ENCODE data around the gene TRAK1. TPM values are rescaled to one million over a fixed set of nuclear protein-coding genes. Genes with fewer than 3 reads are reported as not detected.

The TRAK1 gene
- total RNA-seq, 1 experiment from 2014 or later: 41.0 TPM

DNA sequence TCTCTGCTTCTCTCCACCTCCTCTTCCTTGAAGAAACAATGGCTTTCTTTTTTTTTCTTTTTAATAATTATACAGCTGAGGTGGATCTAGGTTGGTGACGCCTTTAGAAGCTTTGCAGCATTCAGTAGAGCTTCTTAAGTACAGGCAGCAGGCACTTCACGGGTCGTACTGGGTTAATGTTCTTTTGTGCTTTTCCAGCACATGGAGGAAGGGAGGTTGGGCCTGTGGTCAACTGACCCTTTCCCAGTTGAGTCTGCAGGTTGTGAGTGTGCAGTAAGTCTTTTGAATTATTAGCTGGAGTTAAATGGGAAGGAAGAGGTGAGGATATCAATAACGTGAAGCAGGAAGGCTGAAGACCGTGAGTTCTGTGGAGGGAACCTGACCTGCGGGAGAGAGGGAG lies 7.0 kb downstream of the TRAK1 start:
- Mint-ChIP-seq H3K27ac (peak overlapping the region; percentile 93), H3K36me3 (peaks cover 5% of the 10 kb centered on the region), H3K27me3 (ENCODE audit: low read depth) (no peaks in the 10 kb centered on the region), H3K4me3 (no peak overlapping the region), H3K4me1 (peaks cover 42% of the 10 kb centered on the region), H3K9me3 (no peaks in the 10 kb centered on the region)
- ChIA-PET POLR2A (interaction anchor here (1.2 kb wide), 1 partner anchor 73 kb away, joined by 3 read pairs; no protein-coding TSS in a partner anchor), CTCF (interaction anchor here (0.7 to 4.6 kb wide), 7 partner anchors 45 to 296 kb away, joined by 3 to 46 read pairs (median 7); no protein-coding TSS in a partner anchor)
- TF ChIP-seq, protein P1, sequence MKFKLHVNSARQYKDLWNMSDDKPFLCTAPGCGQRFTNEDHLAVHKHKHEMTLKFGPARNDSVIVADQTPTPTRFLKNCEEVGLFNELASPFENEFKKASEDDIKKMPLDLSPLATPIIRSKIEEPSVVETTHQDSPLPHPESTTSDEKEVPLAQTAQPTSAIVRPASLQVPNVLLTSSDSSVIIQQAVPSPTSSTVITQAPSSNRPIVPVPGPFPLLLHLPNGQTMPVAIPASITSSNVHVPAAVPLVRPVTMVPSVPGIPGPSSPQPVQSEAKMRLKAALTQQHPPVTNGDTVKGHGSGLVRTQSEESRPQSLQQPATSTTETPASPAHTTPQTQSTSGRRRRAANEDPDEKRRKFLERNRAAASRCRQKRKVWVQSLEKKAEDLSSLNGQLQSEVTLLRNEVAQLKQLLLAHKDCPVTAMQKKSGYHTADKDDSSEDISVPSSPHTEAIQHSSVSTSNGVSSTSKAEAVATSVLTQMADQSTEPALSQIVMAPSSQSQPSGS (CRISPR knock-in tag; IDR thresholded peaks at IDR 0.05; ENCODE audit: borderline replicate concordance, low read depth): no peak
- TF ChIP-seq TCF7 (CRISPR knock-in tag; IDR thresholded peaks at IDR 0.05; ENCODE audit: low read depth) (no peak), NFATC4 (CRISPR knock-in tag; IDR thresholded peaks at IDR 0.05) (no peak), ZNF121 (CRISPR knock-in tag; IDR thresholded peaks at IDR 0.05) (no peak), CBFB (CRISPR knock-in tag; IDR thresholded peaks at IDR 0.05; ENCODE audit: low read depth) (no peak), MXD4 (CRISPR knock-in tag; IDR thresholded peaks at IDR 0.05; ENCODE audit: borderline replicate concordance) (no peak), ZNF396 (CRISPR knock-in tag; IDR thresholded peaks at IDR 0.05; ENCODE audit: borderline replicate concordance) (no peak), JUN (CRISPR knock-in tag; IDR thresholded peaks at IDR 0.05) (no peak), SMAD3 (CRISPR knock-in tag; IDR thresholded peaks at IDR 0.05; ENCODE audit: borderline replicate concordance) (no peak)
- TF ChIP-seq, protein P2, sequence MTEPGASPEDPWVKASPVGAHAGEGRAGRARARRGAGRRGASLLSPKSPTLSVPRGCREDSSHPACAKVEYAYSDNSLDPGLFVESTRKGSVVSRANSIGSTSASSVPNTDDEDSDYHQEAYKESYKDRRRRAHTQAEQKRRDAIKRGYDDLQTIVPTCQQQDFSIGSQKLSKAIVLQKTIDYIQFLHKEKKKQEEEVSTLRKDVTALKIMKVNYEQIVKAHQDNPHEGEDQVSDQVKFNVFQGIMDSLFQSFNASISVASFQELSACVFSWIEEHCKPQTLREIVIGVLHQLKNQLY (CRISPR knock-in tag; IDR thresholded peaks at IDR 0.05): no peak
- TF ChIP-seq, protein P3, sequence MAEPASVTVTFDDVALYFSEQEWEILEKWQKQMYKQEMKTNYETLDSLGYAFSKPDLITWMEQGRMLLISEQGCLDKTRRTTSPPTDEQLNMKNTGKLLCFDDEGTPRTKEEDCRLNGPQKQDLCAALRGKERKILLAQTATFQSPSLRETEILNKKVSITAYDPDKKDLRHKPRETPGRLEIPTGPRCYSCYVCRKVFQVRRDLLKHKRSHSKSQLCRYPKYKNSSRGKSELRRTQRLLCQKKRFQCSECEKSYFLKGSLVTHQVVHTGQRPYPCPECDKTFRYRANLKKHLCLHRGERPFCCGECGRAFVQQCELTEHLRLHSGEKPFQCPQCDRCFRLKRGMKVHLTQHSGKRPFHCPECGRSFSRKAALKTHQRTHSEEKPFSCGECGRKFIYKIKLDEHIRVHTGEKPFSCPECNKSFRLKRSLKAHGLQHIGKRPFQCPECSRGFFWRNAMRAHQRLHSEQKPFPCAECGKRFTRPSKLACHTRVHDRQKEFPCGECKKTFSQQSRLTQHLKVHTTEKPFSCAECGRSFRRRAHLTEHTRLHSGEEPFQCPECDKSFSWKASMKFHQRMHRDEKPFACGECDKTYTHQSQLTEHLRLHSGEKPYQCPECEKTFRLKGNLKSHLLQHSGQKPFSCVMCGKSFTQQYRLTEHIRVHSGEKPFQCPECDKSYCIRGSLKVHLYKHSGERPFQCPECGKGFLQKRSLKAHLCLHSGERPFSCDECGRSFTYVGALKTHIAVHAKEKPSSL (CRISPR knock-in tag; conservative IDR thresholded peaks at IDR 0.05): no peak
- DNase-seq (ENCODE audit: low spot score): no peak
- no peak for ATAC-seq

DNA sequence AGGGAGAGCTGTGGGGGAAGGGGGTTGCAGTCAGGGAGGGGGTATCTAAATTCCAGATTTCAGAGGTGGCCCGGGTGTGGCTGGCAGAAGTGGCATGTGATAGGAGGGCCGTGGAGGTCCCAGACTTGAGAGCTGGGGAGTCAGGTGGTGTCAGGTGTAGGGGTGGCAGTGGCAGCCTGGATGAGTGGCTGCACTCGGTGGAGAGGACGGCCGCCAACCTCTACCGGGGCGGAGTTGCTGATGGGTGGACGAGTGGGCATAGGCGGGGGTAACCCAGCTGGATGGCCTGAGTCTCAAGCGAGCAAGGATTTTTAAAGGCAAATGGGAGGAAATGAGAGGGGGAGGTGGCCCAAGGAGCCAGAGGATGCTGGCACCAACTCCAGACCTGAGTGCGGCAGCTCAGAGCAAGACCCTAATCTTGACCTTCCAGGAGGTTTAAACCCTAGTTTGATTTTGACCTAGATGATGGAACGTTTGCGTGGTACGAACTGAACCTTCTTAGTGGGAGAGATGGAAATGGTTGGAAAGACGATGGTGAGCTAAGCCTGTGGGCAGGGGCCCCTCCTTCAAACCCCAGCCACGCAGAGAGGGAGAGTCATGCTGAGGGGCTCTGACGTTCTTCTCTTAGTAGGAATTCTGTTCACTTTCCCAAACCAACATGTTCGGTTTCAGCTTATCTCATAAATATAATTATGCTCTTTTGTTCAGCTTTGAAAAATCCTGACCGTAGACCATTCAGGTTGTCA lies 8.0 kb downstream of the TRAK1 start:
- TF ChIP-seq ESRRA (CRISPR knock-in tag; IDR thresholded peaks at IDR 0.05; ENCODE audit: borderline replicate concordance) (no peak), CREB1 (CRISPR knock-in tag; IDR thresholded peaks at IDR 0.05) (no peak), GRHL2 (CRISPR knock-in tag; IDR thresholded peaks at IDR 0.05; ENCODE audit: insufficient replicate concordance, severe bottlenecking) (no peak), NR3C1 (CRISPR knock-in tag; conservative IDR thresholded peaks at IDR 0.05; ENCODE audit: low read depth) (no peak), TCF7 (CRISPR knock-in tag; IDR thresholded peaks at IDR 0.05; ENCODE audit: low read depth) (no peak), CBFB (CRISPR knock-in tag; IDR thresholded peaks at IDR 0.05; ENCODE audit: low read depth) (no peak), ZNF416 (CRISPR knock-in tag; IDR thresholded peaks at IDR 0.05) (no peak), ZNF423 (CRISPR knock-in tag; IDR thresholded peaks at IDR 0.05) (no peak), GTF2I (CRISPR knock-in tag; conservative IDR thresholded peaks at IDR 0.05) (no peak), JUN (CRISPR knock-in tag; IDR thresholded peaks at IDR 0.05) (no peak), CREM (CRISPR knock-in tag; IDR thresholded peaks at IDR 0.05) (no peak), ZNF263 (CRISPR knock-in tag; IDR thresholded peaks at IDR 0.05; ENCODE audit: low read depth) (no peak), RELA (CRISPR knock-in tag; IDR thresholded peaks at IDR 0.05; ENCODE audit: borderline replicate concordance) (no peak), TEAD4 (CRISPR knock-in tag; IDR thresholded peaks at IDR 0.05) (no peak), ZNF317 (CRISPR knock-in tag; IDR thresholded peaks at IDR 0.05; ENCODE audit: borderline replicate concordance, low read depth) (no peak), FOXJ3 (CRISPR knock-in tag; IDR thresholded peaks at IDR 0.05; ENCODE audit: borderline replicate concordance) (no peak), ZBTB21 (CRISPR knock-in tag; IDR thresholded peaks at IDR 0.05; ENCODE audit: borderline replicate concordance) (no peak)
- TF ChIP-seq, protein P4, sequence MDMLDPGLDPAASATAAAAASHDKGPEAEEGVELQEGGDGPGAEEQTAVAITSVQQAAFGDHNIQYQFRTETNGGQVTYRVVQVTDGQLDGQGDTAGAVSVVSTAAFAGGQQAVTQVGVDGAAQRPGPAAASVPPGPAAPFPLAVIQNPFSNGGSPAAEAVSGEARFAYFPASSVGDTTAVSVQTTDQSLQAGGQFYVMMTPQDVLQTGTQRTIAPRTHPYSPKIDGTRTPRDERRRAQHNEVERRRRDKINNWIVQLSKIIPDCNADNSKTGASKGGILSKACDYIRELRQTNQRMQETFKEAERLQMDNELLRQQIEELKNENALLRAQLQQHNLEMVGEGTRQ (CRISPR knock-in tag; IDR thresholded peaks at IDR 0.05): no peak
- TF ChIP-seq, protein P5, sequence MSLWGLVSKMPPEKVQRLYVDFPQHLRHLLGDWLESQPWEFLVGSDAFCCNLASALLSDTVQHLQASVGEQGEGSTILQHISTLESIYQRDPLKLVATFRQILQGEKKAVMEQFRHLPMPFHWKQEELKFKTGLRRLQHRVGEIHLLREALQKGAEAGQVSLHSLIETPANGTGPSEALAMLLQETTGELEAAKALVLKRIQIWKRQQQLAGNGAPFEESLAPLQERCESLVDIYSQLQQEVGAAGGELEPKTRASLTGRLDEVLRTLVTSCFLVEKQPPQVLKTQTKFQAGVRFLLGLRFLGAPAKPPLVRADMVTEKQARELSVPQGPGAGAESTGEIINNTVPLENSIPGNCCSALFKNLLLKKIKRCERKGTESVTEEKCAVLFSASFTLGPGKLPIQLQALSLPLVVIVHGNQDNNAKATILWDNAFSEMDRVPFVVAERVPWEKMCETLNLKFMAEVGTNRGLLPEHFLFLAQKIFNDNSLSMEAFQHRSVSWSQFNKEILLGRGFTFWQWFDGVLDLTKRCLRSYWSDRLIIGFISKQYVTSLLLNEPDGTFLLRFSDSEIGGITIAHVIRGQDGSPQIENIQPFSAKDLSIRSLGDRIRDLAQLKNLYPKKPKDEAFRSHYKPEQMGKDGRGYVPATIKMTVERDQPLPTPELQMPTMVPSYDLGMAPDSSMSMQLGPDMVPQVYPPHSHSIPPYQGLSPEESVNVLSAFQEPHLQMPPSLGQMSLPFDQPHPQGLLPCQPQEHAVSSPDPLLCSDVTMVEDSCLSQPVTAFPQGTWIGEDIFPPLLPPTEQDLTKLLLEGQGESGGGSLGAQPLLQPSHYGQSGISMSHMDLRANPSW (CRISPR knock-in tag; conservative IDR thresholded peaks at IDR 0.05; ENCODE audit: low read depth): no peak
- Mint-ChIP-seq H3K27ac (0 out of 2 replicates have a peak overlapping the region, but pooled peaks have one; percentile 34), H3K4me1 (peaks cover 35% of the 10 kb centered on the region), H3K27me3 (ENCODE audit: low read depth) (no peaks in the 10 kb centered on the region), H3K9me3 (peaks cover 5% of the 10 kb centered on the region; the same call in 1 of the 2 replicates), H3K36me3 (peaks cover 13% of the 10 kb centered on the region), H3K4me3 (no peak overlapping the region)
- DNase-seq (ENCODE audit: low spot score) (no peak), ATAC-seq (no peak)
- ChIA-PET POLR2A (interaction anchor here (0.5 to 1.2 kb wide), 2 partner anchors 74 to 137 kb away, joined by 3 read pairs; partner anchors contain the start of gene ULK4), CTCF (interaction anchor here (0.5 to 4.6 kb wide), 26 partner anchors 8 to 297 kb away, joined by 3 to 46 read pairs (median 4); partner anchors contain the start of gene TRAK1)
